Left cardiac atrium (tissue), 4 donors: ENCODE data around the gene AMY1A. TPM values are rescaled to one million over a fixed set of nuclear protein-coding genes. Genes with fewer than 3 reads are reported as not detected.
"Not testable (repeated sequence)": the region's sequence is repeated elsewhere in the genome, so short reads cannot be mapped to it uniquely, and the experiment has no call there.

ENCODE experiments used
- ATAC-seq, 2 donors: fragments of 200-7000 bp; cut with Tn5 transposase; one replicate each; pipeline ENCODE4 v1.9.1; 2020; ENCODE audit warnings: mild to moderate bottlenecking in 2 of 2, moderate library complexity in 2 of 2
- DNase-seq: peaks from one replicate; pipeline ENCODE4 v3.0.0-alpha.2; 2020
- intact Hi-C, 2 donors: fragments of 100-400 bp; cut with DNase I; formaldehyde crosslinking; loops; one replicate each; pipeline versions ENCODE4 v1.14.1 to v1.15.1; 2022 to 2023
- long read RNA-seq: library from polyadenylated mRNA; unstranded; transcript quantifications from one replicate; pipeline ENCODE4 v2.0.0, GENCODE V29; 2021
- total RNA-seq, 2 donors: library from RNA; stranded (reverse); fragmentation: NEBNext Ultra II Directional; extraction: Animal tissue kit (Norgen Biotek cat#: 25700); gene quantifications; one replicate each; pipeline ENCODE4 v1.2.1, GENCODE V29; 2021
- donor health status: DM: no; HTN: yes; CAD: no.
- donor health status: DM: no; HTN: yes; CAD: no; lungs with severe emphysema.
- donor health status: DM: yes; HTN: yes; CAD: no.
- donor health status: Dilated cardiomyopathy.

The AMY1A gene
- total RNA-seq = not detected
- long read RNA-seq = 0 reads

GRCh38 chr1:103655460-103655859, at the start of gene AMY1A:
Gene AMY1A (plus strand): TSS chr1:103655760. CDS start chr1:103656331, 571 bp downstream.
- ATAC-seq, DNase-seq, intact Hi-C loops: not testable (repeated sequence)

DNA sequence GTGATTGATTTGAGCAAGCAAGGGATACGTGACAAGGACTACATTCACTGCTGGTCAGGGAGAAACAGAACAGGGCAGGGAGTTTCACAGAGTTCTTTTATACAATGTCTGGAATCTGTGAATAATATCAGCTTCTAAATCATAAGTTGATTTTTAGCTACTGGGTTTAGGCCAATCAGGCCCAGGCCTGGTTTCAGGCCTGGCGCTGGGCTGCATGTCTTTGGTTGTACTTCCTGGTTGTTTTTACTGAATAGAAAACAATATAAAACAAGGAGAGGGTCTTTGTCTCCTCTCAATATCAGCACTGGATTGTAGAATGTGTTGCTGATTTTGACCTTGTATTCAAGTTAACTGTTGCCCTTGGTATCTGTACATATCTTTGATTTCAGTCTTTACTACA, 39.2 kb upstream of the AMY1A start:
- ATAC-seq (no peak), DNase-seq (no peak)
- intact Hi-C loops = no loop called here

DNA sequence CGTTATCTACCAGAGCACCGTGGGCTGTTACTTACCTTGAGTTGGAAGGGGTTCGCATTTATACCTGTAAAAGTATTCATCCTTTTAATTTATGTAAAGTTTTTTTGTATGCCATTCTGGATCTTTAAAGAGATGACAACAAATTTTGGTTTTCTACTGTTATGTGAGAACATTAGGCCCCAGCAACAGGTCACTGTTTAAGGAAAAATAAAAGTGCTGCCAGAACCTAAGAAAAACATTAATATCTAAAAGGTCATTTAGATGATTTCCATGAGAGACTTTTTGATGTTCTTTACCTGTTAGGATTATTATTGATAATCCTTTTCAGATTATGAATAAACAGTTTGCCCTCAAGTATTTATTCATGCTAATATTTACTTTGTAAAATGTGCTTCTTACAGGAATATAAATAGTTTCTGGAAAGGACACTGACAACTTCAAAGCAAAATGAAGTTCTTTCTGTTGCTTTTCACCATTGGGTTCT, 38.5 kb upstream of the AMY1A start, which contains the start of gene AMY2A:
AMY2A (plus strand) TSS at position 434 of the 484 bp plus-strand sequence; CDS start at position 448, 14 bp downstream.
- intact Hi-C loops, ATAC-seq, DNase-seq: not testable (repeated sequence)

DNA sequence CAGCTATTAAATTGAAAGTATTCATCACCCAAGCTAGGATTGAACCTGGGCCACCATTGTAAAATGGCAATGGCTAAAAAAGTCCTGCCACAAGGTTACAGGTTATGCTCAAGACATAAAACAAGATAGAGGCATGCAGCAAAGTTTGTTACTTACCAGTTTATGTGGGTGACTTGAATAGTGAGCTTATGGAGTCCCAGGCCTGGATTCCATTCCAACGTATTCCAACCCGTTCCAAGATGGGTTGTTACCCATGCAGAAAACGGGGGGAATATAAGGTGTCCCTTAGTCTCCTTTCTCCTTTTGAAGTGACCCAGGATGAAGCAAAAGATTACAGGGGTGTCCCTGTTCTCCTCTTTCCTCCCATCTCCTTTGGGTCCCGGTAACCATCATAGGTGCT, 28.1 kb upstream of the AMY1A start:
- intact Hi-C loops, DNase-seq, ATAC-seq: not testable (repeated sequence)

- ATAC-seq, intact Hi-C loops, DNase-seq: not testable (repeated sequence)
Observed at GRCh38 chr1:103641194-103641593, 14.4 kb upstream of the AMY1A start.

DNA sequence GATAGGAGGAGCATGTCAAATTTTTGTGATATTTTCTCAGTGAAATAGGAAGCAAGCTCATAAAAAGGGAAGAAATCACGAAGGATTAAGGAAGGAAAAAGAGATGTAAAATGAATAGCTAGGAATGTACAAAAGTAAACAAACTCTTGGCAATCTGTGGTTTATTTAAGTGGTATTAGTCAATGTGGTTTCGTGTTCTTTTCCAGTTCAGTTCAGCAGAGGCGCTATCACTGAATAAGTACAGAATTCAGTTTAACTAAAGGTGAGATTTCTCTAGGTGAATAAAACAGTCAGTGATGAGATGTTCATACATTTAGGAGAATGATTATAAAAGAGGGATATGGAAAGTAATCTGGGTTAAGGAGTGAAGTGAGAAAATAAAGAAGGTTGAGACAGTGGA, 11.7 kb upstream of the AMY1A start:
- ATAC-seq, intact Hi-C loops: not testable (repeated sequence)

GRCh38 chr1:103650305-103650704, 5.3 kb upstream of the AMY1A start:
- ATAC-seq = not testable (repeated sequence)

More for the DNA sequence above, 11.7 kb upstream of the AMY1A start:
- not testable (repeated sequence) for DNase-seq

GRCh38 chr1:103650889-103651288, 4.7 kb upstream of the AMY1A start:
- DNase-seq, ATAC-seq, intact Hi-C loops: not testable (repeated sequence)

More at GRCh38 chr1:103650305-103650704, 5.3 kb upstream of the AMY1A start:
- DNase-seq, intact Hi-C loops: not testable (repeated sequence)

GRCh38 chr1:103654133-103654532, 1.4 kb upstream of the AMY1A start:
- DNase-seq, intact Hi-C loops, ATAC-seq: not testable (repeated sequence)

DNA sequence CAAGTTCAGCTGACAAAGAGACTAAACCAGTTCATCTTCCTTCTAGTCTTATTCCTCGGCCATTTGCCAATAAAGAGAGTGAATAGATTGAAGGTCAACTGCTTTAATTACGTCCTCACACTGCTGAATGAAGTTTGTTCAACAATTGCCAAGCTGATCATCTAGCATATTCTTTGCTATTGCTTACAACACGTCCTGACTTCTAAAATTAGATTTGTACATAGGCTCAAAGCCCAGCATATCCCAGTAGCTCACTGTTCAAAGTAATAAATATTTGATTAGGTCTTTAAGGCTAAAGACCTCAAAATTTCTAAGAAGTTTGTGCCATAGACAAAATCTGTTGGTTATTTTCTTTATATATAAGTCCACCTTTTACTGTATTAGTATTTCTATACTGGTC, 20.8 kb downstream of the AMY1A start:
- ATAC-seq, DNase-seq, intact Hi-C loops: not testable (repeated sequence)

- not testable (repeated sequence) for DNase-seq, ATAC-seq
Observed at GRCh38 chr1:103696110-103696509, 40.5 kb downstream of the AMY1A start, which contains the start of gene AMY1B. Gene AMY1B (minus strand): TSS chr1:103696210. CDS start chr1:103695639, 571 bp downstream.

GRCh38 chr1:103697430-103697829, 41.9 kb downstream of the AMY1A start:
- ATAC-seq, DNase-seq, intact Hi-C loops: not testable (repeated sequence)

More at GRCh38 chr1:103696110-103696509, 40.5 kb downstream of the AMY1A start, which contains the start of gene AMY1B:
- intact Hi-C loops = not testable (repeated sequence)

- intact Hi-C loops, ATAC-seq, DNase-seq: not testable (repeated sequence)
Observed at GRCh38 chr1:103700669-103701068, 45.1 kb downstream of the AMY1A start.

DNA sequence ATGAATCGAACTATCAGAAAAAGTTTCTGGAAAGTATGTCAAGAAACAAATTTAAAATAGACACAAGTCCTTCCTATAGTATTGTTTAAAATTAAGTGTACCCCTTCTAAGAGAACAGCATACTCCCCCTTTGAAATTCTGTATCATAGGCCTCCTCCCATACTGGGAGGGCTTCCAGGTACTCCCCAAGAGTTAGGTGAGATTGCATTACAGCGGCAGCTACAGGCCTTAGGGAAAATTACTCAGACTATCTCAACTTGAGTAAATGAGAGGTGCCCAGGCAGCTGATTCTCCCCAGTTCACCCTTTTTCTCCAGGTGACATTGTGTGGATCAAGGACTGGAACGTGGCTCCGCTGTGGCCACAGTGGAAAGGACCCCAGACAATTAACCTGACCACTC, 45.7 kb downstream of the AMY1A start:
- intact Hi-C loops, ATAC-seq, DNase-seq: not testable (repeated sequence)

- DNase-seq, intact Hi-C loops, ATAC-seq: not testable (repeated sequence)
Observed at GRCh38 chr1:103707670-103708069, 52.1 kb downstream of the AMY1A start.

- DNase-seq, ATAC-seq, intact Hi-C loops: not testable (repeated sequence)
Observed at GRCh38 chr1:103710381-103710780, 54.8 kb downstream of the AMY1A start.

Other genes starting within 250 kb of the AMY1A start
- 10 to 100 TPM; 17.1 to 21.0 TPM for gene RNPC3, start 130.1 kb upstream of the AMY1A start, total RNA-seq
- gene AMY2B, start 84.2 kb upstream of the AMY1A start, total RNA-seq = 10 to 100 TPM; 21.4 to 24.1 TPM
- not detected for gene AMY2A, start 38.3 kb upstream of the AMY1A start, total RNA-seq
- gene AMY1B, start 40.5 kb downstream of the AMY1A start, total RNA-seq = not detected
- not detected for gene AMY1C, start 94.1 kb downstream of the AMY1A start, total RNA-seq